Measurements from ENCODE around the gene ATRAID.
"Not testable (repeated sequence)": the region's sequence is repeated elsewhere in the genome, so short reads cannot be mapped to it uniquely, and the experiment has no call there.

The ATRAID gene

GRCh38 chr2:27211943-27212625 is at the start of gene ATRAID, which contains the start of gene SLC5A6:
Gene ATRAID, plus strand, starts transcription at chr2:27212041. Its CDS starts 328 bp downstream, at chr2:27212369.
Gene SLC5A6, minus strand, starts transcription at chr2:27212268. Its CDS starts 4,618 bp downstream, at chr2:27207650.
- peak; percentile 96 for DNase-seq

- no peak for DNase-seq
These were observed 49.4 kb upstream of the ATRAID start for GRCh38 chr2:27162151-27163121.

DNA sequence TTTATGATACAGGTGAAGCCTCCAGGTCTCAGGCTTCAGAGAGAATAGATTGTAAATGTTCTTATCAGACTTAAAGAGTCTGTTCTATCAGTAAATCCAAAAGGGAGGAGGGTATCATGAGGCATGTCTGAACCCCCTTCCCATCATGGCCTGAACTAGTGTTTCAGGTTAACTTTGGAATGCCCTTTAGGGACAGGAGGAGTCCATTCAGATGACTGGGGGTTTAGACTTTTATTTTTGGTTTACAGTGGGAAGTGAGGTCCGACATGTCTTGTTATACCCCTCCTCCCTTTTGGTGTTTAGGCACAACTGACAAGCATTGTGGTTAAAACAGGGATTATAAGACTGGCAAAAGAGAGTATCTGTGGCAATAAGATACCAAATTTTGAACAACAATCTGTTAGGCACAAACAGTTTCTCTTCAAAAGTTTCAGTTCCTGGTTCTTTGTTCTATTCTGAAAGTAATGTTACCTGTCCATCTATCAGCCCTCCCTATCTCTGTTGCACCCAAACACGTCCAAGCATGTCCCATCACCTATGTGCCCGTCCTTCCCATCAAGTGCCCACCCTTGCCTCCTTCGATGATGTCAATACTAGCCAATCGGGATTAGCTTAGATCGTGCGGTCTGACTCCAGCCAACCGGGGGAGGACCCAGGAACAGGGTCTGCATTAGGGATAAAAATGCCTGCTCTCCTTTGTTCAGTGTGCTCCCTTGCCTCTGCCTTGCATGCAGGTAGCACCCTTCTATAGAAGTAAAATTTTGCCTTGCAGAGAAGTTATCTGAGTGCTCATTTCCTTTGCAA is 46.7 kb upstream of the ATRAID start:
- DNase-seq: no peak

DNA sequence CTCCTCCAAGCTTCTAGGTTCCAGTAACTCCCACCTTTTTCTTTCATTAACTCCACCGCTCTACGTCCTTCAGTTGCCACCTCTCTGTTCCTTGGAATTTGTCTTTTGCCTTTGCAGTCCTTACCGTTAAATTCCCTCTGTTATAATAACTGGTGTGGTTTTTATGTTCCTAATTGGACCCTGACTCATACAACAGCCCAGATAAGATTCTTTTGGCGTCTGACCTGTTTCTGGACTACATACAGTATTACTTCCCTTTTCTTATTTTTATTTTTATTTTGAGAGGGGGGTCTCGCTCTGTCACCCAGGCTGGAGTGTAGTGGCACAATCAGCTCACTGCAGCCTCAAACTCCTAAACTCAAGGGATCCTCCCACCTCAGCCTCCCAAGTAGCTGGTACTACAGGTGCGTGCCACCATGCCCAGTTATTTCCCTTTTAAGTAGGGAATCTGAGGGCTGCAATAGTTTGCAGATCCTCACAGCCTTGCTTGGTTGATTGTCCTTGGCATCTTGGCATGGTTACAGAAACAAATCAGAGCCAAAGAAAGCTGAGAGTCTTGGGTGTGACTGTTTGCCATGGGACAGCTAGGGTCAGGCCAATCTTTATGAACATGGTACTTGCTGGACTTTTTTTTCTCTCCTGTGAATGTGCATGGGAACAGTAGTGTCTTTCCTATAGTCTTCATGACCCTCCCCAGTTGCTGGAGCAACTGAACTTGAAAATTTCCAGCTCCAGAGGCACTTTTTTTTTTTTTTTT is 41.1 kb upstream of the ATRAID start:
- no peak for DNase-seq

DNA sequence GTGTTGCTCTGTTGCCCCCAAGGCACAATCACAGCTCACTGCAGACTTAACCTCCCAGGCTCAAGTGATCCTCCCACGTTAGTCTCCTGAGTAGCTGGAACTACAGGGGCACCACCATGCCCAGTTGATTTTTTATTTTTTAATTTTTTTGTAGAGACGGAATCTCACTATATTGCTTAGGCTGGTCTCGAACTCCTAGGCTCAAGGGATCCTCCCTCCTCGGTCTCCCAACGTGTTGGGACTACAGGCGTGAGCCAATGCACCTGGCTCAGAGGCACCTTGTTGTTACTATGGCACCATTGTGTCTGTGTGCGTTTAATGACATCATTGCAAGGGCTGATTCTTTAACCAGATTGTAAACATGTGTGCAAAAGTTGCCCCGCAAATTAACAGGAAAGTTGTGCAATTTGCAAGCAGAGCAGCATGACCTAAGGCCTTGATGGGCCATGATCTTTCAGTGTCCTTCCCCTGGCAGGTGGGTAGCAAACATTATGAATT is 40.4 kb upstream of the ATRAID start:
- DNase-seq: no peak

GRCh38 chr2:27174638-27175037 is 37.2 kb upstream of the ATRAID start:
- no peak for DNase-seq

DNA sequence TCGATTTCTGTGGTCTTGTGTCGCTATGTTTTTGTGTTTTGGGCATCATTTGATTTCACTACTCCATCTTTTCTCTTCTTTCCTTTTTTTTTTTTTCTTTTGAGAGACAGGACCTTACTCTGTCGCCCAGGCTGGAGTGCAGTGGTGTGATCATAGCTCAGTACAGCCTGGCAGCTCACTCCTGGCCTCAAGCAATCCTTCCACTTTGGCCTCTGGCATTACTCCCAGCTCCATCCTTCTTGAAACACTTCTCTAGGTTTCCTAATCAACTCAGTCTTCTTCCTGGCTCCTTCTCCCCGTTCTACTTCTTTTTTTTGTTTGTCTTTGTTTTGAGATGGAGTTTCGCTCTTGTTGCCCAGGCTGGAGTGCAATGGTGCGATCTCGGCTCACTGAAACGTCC is 36.5 kb upstream of the ATRAID start:
- DNase-seq: no peak

DNA sequence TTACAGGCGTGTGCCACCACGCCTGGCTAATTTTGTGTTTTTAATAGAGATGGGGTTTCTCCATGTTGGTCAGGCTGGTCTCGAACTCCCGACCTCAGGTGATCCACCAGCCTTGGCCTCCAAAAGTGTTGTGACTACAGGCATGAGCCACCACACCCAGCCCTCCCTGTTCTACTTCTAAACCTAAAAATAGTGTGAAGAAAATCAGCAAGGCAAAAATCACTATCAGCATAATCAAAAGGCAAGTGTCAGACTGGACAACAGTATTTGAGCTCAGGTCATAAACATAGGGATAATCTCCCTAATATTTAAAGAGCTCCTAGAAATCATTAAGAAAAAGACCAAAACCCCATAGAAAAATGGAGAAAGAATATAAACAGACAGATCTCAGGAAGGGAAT is 36.1 kb upstream of the ATRAID start:
- DNase-seq: not testable (repeated sequence)

- DNase-seq: no peak
These were observed 34.1 kb upstream of the ATRAID start for GRCh38 chr2:27177441-27178351.

GRCh38 chr2:27178469-27178868 is 33.4 kb upstream of the ATRAID start:
- DNase-seq: no peak

DNA sequence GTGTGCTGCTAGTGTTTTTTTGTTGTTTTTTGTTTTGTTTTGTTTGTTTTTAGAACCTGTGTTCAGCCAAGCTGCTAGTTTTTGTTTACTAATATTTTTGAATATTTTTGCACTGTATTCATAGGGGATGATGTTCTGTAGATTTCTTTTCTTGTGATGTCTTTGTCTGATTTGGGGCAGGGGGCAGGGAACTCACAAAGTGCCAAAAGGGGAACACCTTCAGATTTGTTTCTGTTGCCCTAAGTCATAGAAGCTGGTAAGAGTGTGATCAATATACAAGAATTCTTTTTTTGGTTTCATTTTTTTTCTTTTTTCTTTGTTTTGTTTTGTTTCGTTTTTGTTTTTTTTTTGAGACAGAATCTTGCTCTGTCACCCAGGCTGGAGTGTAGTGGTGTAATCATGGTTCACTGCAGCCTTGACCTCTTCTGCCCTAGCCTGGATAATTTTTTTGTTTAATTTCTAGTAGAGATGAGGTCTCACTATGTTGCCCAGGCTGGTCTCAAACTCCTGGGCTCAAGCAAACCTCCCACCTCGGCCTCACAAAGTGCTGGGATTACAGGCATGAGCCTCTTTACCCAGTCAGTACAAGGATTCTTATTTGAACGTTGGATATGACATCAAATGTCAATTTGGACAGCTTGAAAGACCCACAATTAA is 32.4 kb upstream of the ATRAID start:
- no peak for DNase-seq

GRCh38 chr2:27182346-27182745 is 29.5 kb upstream of the ATRAID start:
- no peak for DNase-seq

DNA sequence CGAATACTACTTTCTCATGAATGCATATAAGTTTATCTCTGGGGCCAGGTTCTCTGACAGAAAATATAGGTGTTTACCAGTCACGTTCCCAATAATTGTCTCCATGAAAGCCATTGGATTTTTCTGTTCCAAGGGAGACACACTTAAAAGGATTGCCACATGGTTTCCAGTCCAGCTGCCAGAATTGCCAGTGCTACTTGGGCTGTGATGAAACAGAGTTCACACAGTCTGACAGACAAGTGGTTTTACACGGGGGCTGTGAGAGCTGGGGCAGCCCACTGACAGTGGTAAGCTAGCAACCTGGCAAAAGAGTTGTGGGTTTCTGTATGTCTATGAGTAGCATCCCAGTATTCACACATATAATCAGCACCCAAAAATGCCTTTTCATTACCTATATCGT is 27.7 kb upstream of the ATRAID start:
- no peak for DNase-seq

DNA sequence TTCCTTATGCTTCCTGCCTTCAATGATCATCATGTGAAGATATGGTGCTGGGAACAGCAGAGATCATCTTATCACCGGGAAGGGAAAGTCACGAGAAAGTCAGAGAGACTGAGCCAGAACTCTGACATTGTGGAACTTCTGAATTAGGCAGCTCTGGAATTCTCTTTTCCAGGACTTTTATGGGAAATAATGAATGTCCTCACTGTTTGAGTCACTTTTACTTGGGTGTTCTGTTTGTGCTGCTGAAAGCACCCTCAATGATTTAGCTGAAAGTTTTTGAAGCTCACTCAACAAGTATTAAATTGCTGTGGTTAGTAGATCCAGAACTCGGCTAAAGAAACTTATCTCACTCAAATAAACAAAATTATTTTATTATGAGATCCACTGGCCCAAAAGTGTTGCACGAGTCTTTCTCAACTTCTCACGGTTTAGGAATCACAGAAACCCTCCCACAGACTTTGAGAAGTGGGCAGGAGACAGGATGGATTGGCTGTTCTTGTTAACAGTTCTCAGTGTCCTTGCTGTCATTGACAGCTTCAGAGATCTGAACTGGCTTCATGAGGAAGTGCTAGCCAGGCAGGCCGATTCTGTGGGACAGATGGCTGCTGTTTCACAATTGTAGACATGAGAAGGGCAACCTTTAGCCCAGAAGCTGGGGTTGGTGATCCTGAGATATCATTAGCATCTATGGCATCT is 26.4 kb upstream of the ATRAID start:
- no peak for DNase-seq

- no peak for DNase-seq
These were observed 25.1 kb upstream of the ATRAID start for GRCh38 chr2:27186613-27187345.

- no peak for DNase-seq
These were observed 21.9 kb upstream of the ATRAID start for GRCh38 chr2:27189989-27190388.

GRCh38 chr2:27191070-27191829 is 20.6 kb upstream of the ATRAID start:
- DNase-seq: peak; percentile 81
